ENCODE results near the gene KANK2. TPM values are rescaled to one million over a fixed set of nuclear protein-coding genes. Genes with fewer than 3 reads are reported as not detected.

The KANK2 gene
- total and polyA plus RNA-seq, 2 of the 8 experiments (the other 6 are each of a cell fraction or from before 2014, with no cell fraction given) = 25.2 to 42.3 TPM

GRCh38 chr19:11151181-11151580 is 46.2 kb downstream of the KANK2 start:
- Histone ChIP-seq H3K9ac (replicated peaks in 1 of 4; ENCODE audit: extremely low read depth in 1 of 4, low read depth in 3 of 4, low read length in 3 of 4) (no peak overlapping the region), H3K23me2 (ENCODE audit: low read depth, low read length) (no peaks in the 10 kb centered on the region; the same call in 1 of the 2 replicates), H2BK20ac (ENCODE audit: low read length) (no peak overlapping the region), H3K27me3 (replicated peaks in 1 of 4; ENCODE audit: control insufficient read depth in 3 of 4, extremely low read depth in 1 of 4, insufficient read depth in 3 of 4, low read length in 3 of 4) (no peaks in the 10 kb centered on the region), H2BK120ac (replicated peaks; ENCODE audit: low read depth, low read length) (no peak overlapping the region), H3K23ac (ENCODE audit: insufficient read length) (no peak overlapping the region), H3K4me3 (ENCODE audit: extremely low read depth in 1 of 4, insufficient read depth in 2 of 4, low read depth in 3 of 4, low read length in 4 of 4) (no peak overlapping the region), H2BK12ac (ENCODE audit: low read depth, low read length) (no peak overlapping the region), H2BK5ac (ENCODE audit: low read depth, low read length) (no peak overlapping the region), H4K91ac (replicated peaks; ENCODE audit: insufficient read length, low read length) (no peak overlapping the region), H2BK15ac (ENCODE audit: low read length) (no peak overlapping the region), H3K14ac (ENCODE audit: insufficient read length) (no peak overlapping the region), H2AFZ (ENCODE audit: low read length) (no peak overlapping the region), H3K36me3 (ENCODE audit: control insufficient read depth in 2 of 4, insufficient read depth in 4 of 4, low read length in 3 of 4) (peaks cover 3 to 21% (median 11%) of the 10 kb centered on the region in 4 experiments; a peak in 7 of 8 replicates), H3K4ac (replicated peaks; ENCODE audit: insufficient read length, low read depth, low read length) (no peak overlapping the region), H3K4me2 (ENCODE audit: insufficient read depth in 1 of 2, low read depth in 2 of 2, low read length in 2 of 2) (no peak overlapping the region), H3K9me3 (ENCODE audit: insufficient read depth in 2 of 2, low read depth in 1 of 2, low read length in 1 of 2) (no peaks in the 10 kb centered on the region), H3K56ac (replicated peaks; ENCODE audit: insufficient read length, low read depth, low read length) (no peak overlapping the region), H3K18ac (ENCODE audit: extremely low read depth, low read length) (no peak overlapping the region), H4K20me1 (replicated peaks in 1 of 2; ENCODE audit: control insufficient read depth in 1 of 2, insufficient read depth in 2 of 2, low read length in 2 of 2) (peaks cover 0 to 3% of the 10 kb centered on the region in 2 experiments), H2AK5ac (ENCODE audit: low read depth, low read length) (no peak overlapping the region), H3K79me1 (ENCODE audit: low read depth, low read length) (peaks cover 2% of the 10 kb centered on the region), H3K27ac (ENCODE audit: low read depth, low read length) (no peak overlapping the region), H4K5ac (ENCODE audit: insufficient read length, low read depth, low read length) (no peak overlapping the region), H3K4me1 (replicated peaks in 1 of 4; ENCODE audit: control insufficient read depth in 3 of 4, insufficient read depth in 4 of 4, low read length in 3 of 4) (peaks cover 0 to 3% (median 0%) of the 10 kb centered on the region in 4 experiments; a peak in 1 of 7 replicates), H3K79me2 (ENCODE audit: control insufficient read depth in 1 of 2, insufficient read depth in 2 of 2, low read length in 2 of 2) (peaks cover 7 to 21% of the 10 kb centered on the region in 2 experiments; a peak in 3 of 4 replicates), H4K8ac (ENCODE audit: extremely low read depth, insufficient read depth, low read length) (no peak overlapping the region)
- POLR2A ChIA-PET (ENCODE audit: partially characterized antibody) = interaction anchor here (0.7 to 1.8 kb wide), 3 partner anchors 13 to 70 kb away, joined by 3 to 4 read pairs (median 4); no protein-coding TSS in a partner anchor
- DNase-seq (ENCODE audit: low read depth in 1 of 2, low spot score in 2 of 2) = no peak
- 97% methylated on average over 7 of the region's 7 CpGs; no CpG with 5 or more reads in 1 of the 2 experiments for WGBS, 2 experiments (ENCODE audit: extremely low coverage in 1 of 2, insufficient coverage in 1 of 2, insufficient read length in 1 of 2, insufficient replicate concordance in 2 of 2, low coverage in 1 of 2, low lambda C conversion rate in 2 of 2, missing lambda C conversion rate in 1 of 2)
- FAIRE-seq = no peak
- TF ChIP-seq TAF7 (optimal IDR thresholded peaks at IDR 0.05; ENCODE audit: borderline replicate concordance, low read depth, low read length) (no peak), RAD21 (IDR thresholded peaks at IDR 0.05 in 1 of 2, conservative IDR thresholded peaks at IDR 0.05 in 1 of 2; ENCODE audit: low read depth in 2 of 2, low read length in 2 of 2) (no peak), SAP30 (IDR thresholded peaks at IDR 0.05; ENCODE audit: insufficient read depth, insufficient replicate concordance, low read length) (no peak), SIRT6 (IDR thresholded peaks at IDR 0.05; ENCODE audit: low read length) (no peak), GABPA (IDR thresholded peaks at IDR 0.05; ENCODE audit: borderline replicate concordance, insufficient read depth, low read length) (no peak)
- TF ChIP-seq, protein P1, sequence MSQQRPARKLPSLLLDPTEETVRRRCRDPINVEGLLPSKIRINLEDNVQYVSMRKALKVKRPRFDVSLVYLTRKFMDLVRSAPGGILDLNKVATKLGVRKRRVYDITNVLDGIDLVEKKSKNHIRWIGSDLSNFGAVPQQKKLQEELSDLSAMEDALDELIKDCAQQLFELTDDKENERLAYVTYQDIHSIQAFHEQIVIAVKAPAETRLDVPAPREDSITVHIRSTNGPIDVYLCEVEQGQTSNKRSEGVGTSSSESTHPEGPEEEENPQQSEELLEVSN (IDR thresholded peaks at IDR 0.05) = no peak
- CTCF ChIA-PET (ENCODE audit: partially characterized antibody) = interaction anchor here (0.6 to 2.1 kb wide), 3 partner anchors 13 to 249 kb away, joined by 3 to 4 read pairs (median 4); no protein-coding TSS in a partner anchor

All from H1 (cell line).